ENCODE data around the gene PSMD12.

PSMD12 gene

GRCh38 chr17:67353929-67354574 lies 12.3 kb downstream of the PSMD12 start:
- Histone ChIP-seq H4K20me1 (ENCODE audit: insufficient read depth) (no peaks in the 10 kb centered on the region), H2AFZ (ENCODE audit: low read depth) (no peak overlapping the region), H3K4me3 (IDR thresholded peaks at IDR 0.05; ENCODE audit: insufficient read depth, low read depth, low read length) (no peak overlapping the region), H3K4me2 (no peak overlapping the region), H3K36me3 (ENCODE audit: insufficient read depth) (peaks cover 26% of the 10 kb centered on the region; the same call in 1 of the 2 replicates), H3K27ac (no peak overlapping the region), H3K9ac (no peak overlapping the region), H3K27me3 (ENCODE audit: insufficient read depth, low read depth) (no peaks in the 10 kb centered on the region), H3K4me1 (ENCODE audit: low read depth, poor library complexity, severe bottlenecking) (peaks cover 6% of the 10 kb centered on the region), H3K79me2 (ENCODE audit: insufficient read depth, low read depth) (peaks cover 60% of the 10 kb centered on the region)
- no peak for TF ChIP-seq CTCF (conservative IDR thresholded peaks at IDR 0.05; ENCODE audit: low read depth, low read length)

- Histone ChIP-seq H3K4me2 (no peak overlapping the region), H3K4me1 (ENCODE audit: low read depth, poor library complexity, severe bottlenecking) (no peaks in the 10 kb centered on the region), H3K9ac (no peak overlapping the region), H3K27me3 (ENCODE audit: insufficient read depth, low read depth) (no peaks in the 10 kb centered on the region), H2AFZ (ENCODE audit: low read depth) (no peak overlapping the region), H3K79me2 (ENCODE audit: insufficient read depth, low read depth) (peaks cover 51% of the 10 kb centered on the region), H4K20me1 (ENCODE audit: insufficient read depth) (no peaks in the 10 kb centered on the region), H3K4me3 (IDR thresholded peaks at IDR 0.05; ENCODE audit: insufficient read depth, low read depth, low read length) (no peak overlapping the region), H3K36me3 (ENCODE audit: insufficient read depth) (peaks cover 33% of the 10 kb centered on the region; the same call in 1 of the 2 replicates), H3K27ac (no peak overlapping the region)
- no peak for TF ChIP-seq CTCF (conservative IDR thresholded peaks at IDR 0.05; ENCODE audit: low read depth, low read length)
These were observed 13.2 kb downstream of the PSMD12 start for GRCh38 chr17:67353161-67353560.

GRCh38 chr17:67349420-67349819 lies 17.0 kb downstream of the PSMD12 start:
- Histone ChIP-seq H3K27me3 (ENCODE audit: insufficient read depth, low read depth) (no peaks in the 10 kb centered on the region), H3K27ac (no peak overlapping the region), H3K9ac (no peak overlapping the region), H3K79me2 (ENCODE audit: insufficient read depth, low read depth) (peaks cover 23% of the 10 kb centered on the region; the same call in 1 of the 2 replicates), H3K4me2 (no peak overlapping the region), H3K36me3 (ENCODE audit: insufficient read depth) (peaks cover 37% of the 10 kb centered on the region; the same call in 1 of the 2 replicates), H2AFZ (ENCODE audit: low read depth) (no peak overlapping the region), H4K20me1 (ENCODE audit: insufficient read depth) (no peaks in the 10 kb centered on the region), H3K4me3 (IDR thresholded peaks at IDR 0.05; ENCODE audit: insufficient read depth, low read depth, low read length) (no peak overlapping the region), H3K4me1 (ENCODE audit: low read depth, poor library complexity, severe bottlenecking) (no peaks in the 10 kb centered on the region)
- TF ChIP-seq CTCF (conservative IDR thresholded peaks at IDR 0.05; ENCODE audit: low read depth, low read length): no peak

- Histone ChIP-seq H3K36me3 (ENCODE audit: insufficient read depth) (peaks cover 38% of the 10 kb centered on the region; the same call in 1 of the 2 replicates), H3K4me2 (no peak overlapping the region), H3K4me3 (IDR thresholded peaks at IDR 0.05; ENCODE audit: insufficient read depth, low read depth, low read length) (no peak overlapping the region), H2AFZ (ENCODE audit: low read depth) (no peak overlapping the region), H3K27ac (no peak overlapping the region), H3K4me1 (ENCODE audit: low read depth, poor library complexity, severe bottlenecking) (no peaks in the 10 kb centered on the region), H3K79me2 (ENCODE audit: insufficient read depth, low read depth) (peaks cover 9% of the 10 kb centered on the region; the same call in 1 of the 2 replicates), H3K27me3 (ENCODE audit: insufficient read depth, low read depth) (no peaks in the 10 kb centered on the region), H4K20me1 (ENCODE audit: insufficient read depth) (no peaks in the 10 kb centered on the region), H3K9ac (no peak overlapping the region)
- no peak for TF ChIP-seq CTCF (conservative IDR thresholded peaks at IDR 0.05; ENCODE audit: low read depth, low read length)
These were observed 18.6 kb downstream of the PSMD12 start for GRCh38 chr17:67347826-67348225.
